Gastrocnemius medialis (tissue), 4 donors: ENCODE results near the gene HDAC7.

Experiments
- CTCF ChIP-seq, 5 experiments: fragments of 450-650 bp in 3 of 5; fragments of 200-600 bp in 2 of 5; sonication (generic) in 2 of 5; IDR thresholded peaks in 4 of 5; conservative IDR thresholded peaks in 1 of 5; 1 replicate in 4 of 5; 2 replicates in 1 of 5; pipeline ENCODE4 v1.5.1; 2016 to 2019; ENCODE audit warnings: antibody characterized with exemption in 5 of 5, mild to moderate bottlenecking in 3 of 5, moderate library complexity in 3 of 5
- POLR2A ChIP-seq, 2 donors: fragments of 450-650 bp; IDR thresholded peaks; one replicate each; pipeline ENCODE4 v1.6.1; 2017; ENCODE audit warnings: antibody characterized with exemption in 2 of 2, mild to moderate bottlenecking in 2 of 2, moderate library complexity in 2 of 2

DNA sequence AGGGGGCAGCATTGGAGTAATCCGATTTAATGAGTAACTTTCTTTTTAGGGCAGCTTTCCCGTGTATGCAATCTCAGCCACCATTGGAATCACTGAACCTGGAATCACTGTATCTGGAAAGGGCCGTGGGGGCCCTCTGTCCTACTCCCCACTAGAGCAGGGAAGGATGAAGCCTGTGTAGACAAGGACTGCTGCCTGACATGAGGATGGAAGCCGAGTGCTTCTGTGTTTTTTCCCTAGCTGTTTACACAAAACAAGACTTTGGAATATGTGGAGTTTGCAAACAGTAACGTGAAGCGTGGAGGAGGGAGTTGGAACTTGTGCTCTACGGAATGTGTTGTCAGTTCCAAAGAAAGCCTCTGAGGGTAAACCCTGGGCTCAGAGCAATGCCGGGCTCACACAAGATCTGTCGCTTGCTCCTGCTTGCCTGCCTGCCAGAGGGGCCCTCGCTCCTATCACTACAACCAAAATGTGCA is 32.4 kb upstream of the HDAC7 start:
- TF ChIP-seq CTCF (IDR thresholded peaks at IDR 0.05 in 4 of 5, conservative IDR thresholded peaks at IDR 0.05 in 1 of 5) (no peak), POLR2A (IDR thresholded peaks at IDR 0.05) (no peak)
